Nephron (organoid): ENCODE results near the gene SCAPER.

ENCODE experiments used
- H3K27ac Mint-ChIP-seq, 3 experiments: 2 replicates each; pipeline ENCODE4 v1.8.0; 2020; ENCODE audit warnings: mixed read lengths in 3 of 3, mild to moderate bottlenecking in 2 of 3, moderate library complexity in 1 of 3
- H3K27me3 Mint-ChIP-seq: 2 replicates; pipeline ENCODE4 v1.8.0; 2021; ENCODE audit warnings: low read depth, mild to moderate bottlenecking, moderate library complexity, mixed read lengths
- H3K36me3 Mint-ChIP-seq: 2 replicates; pipeline ENCODE4 v1.8.0; 2020; ENCODE audit warnings: low read depth, mixed read lengths
- H3K4me1 Mint-ChIP-seq: 2 replicates; pipeline ENCODE4 v1.8.0; 2020; ENCODE audit warnings: mixed read lengths
- H3K4me3 Mint-ChIP-seq, 3 experiments: 2 replicates each; pipeline ENCODE4 v1.8.0; 2020; ENCODE audit warnings: mild to moderate bottlenecking in 3 of 3, mixed read lengths in 3 of 3, moderate library complexity in 2 of 3
- H3K9me3 Mint-ChIP-seq: 2 replicates; pipeline ENCODE4 v1.8.0; 2020; ENCODE audit warnings: mixed read lengths
- TF ChIP-seq, protein P1 (sequence below), 3 experiments: fragments of 200-600 bp; sonication (generic); IDR thresholded peaks; one replicate each; pipeline ENCODE4 v1.5.0; 2021; ENCODE audit warnings: antibody characterized with exemption in 3 of 3; ENCODE audit not compliant: unreplicated experiment in 3 of 3

Gene SCAPER

DNA sequence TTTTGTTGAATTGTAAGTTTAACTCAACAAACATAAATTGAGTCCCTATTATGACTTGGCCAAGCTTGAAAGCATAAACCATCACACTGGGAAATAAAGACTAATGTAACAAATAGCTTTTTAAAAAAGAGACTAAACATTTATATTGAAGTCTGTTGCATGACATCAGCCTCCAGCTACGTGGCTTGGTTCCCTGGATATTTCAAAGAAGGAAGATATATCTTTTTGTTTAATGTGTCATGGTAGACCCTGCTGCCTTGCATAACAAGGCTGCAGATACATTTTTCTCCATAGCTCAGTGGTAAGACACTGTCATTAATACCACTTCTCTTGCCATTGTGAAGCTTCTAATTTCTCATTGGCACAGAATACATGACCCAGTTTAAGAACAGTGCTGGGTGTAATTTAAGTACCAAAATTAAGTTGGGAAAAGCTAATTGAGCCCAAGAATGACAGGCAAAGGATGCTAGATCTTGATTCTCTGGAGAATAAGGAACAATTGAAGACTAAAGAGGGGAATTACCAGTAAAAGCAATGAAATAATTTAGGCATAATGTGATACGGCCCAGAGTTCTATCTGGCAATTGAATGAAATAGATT is 40.5 kb upstream of the SCAPER start:
- Mint-ChIP-seq H3K27me3 (no peaks in the 10 kb centered on the region), H3K36me3 (peaks cover 67% of the 10 kb centered on the region), H3K9me3 (no peaks in the 10 kb centered on the region), H3K27ac (no peak overlapping the region), H3K4me3 (no peak overlapping the region), H3K4me1 (peaks cover 4% of the 10 kb centered on the region)
- TF ChIP-seq, protein P1, sequence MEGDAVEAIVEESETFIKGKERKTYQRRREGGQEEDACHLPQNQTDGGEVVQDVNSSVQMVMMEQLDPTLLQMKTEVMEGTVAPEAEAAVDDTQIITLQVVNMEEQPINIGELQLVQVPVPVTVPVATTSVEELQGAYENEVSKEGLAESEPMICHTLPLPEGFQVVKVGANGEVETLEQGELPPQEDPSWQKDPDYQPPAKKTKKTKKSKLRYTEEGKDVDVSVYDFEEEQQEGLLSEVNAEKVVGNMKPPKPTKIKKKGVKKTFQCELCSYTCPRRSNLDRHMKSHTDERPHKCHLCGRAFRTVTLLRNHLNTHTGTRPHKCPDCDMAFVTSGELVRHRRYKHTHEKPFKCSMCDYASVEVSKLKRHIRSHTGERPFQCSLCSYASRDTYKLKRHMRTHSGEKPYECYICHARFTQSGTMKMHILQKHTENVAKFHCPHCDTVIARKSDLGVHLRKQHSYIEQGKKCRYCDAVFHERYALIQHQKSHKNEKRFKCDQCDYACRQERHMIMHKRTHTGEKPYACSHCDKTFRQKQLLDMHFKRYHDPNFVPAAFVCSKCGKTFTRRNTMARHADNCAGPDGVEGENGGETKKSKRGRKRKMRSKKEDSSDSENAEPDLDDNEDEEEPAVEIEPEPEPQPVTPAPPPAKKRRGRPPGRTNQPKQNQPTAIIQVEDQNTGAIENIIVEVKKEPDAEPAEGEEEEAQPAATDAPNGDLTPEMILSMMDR (IDR thresholded peaks at IDR 0.05; ENCODE audit: unreplicated experiment in 3 of 3) = no peak

DNA sequence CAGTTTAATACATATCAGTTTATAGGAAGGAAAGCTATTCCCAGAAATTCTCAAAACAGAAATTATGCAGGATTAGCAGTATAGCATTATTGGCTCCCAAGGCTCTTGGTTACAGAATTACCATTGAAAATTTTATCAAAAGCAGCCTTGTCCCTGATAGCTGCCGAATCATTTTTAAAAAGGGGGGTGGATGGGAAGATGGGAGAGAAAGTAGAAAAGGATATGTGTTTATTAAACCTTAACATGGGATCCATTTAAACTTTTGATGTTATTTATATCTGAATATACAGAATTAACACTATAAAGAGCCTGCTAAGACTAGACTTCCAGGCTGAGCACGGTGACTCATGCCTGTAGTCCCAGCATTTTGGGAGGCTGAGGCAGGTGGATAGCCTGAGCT is 37.2 kb upstream of the SCAPER start:
- no peaks in the 10 kb centered on the region for H3K27me3 Mint-ChIP-seq
- H3K9me3 Mint-ChIP-seq = no peaks in the 10 kb centered on the region
- H3K4me1 Mint-ChIP-seq = peaks cover 4% of the 10 kb centered on the region
- no peak overlapping the region for H3K27ac Mint-ChIP-seq
- TF ChIP-seq, protein P1 (IDR thresholded peaks at IDR 0.05; ENCODE audit: unreplicated experiment in 3 of 3) = no peak
- peaks cover 47% of the 10 kb centered on the region for H3K36me3 Mint-ChIP-seq
- no peak overlapping the region for H3K4me3 Mint-ChIP-seq

DNA sequence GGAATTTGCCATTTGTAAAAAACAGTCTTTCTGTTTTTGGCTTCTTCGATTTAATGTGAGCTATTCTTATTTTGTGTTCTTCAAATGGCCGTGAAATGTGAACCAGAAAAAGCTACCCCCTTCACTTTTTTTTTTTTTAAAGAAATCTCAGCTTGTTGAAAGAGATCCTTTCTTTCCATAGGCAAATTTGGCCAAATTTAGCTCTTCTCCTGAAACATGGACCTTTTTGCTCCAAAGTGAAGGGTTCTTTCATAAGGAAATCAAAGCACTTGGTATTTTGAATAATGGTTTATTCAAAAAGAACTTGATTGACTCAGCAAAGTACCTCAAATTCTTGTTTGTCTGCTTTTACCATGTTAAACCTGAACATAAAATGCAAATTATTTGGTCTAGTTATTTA is 36.5 kb upstream of the SCAPER start:
- H3K27me3 Mint-ChIP-seq = no peaks in the 10 kb centered on the region
- H3K4me1 Mint-ChIP-seq = peaks cover 4% of the 10 kb centered on the region
- no peaks in the 10 kb centered on the region for H3K9me3 Mint-ChIP-seq
- H3K27ac Mint-ChIP-seq = no peak overlapping the region
- TF ChIP-seq, protein P1 (IDR thresholded peaks at IDR 0.05; ENCODE audit: unreplicated experiment in 3 of 3) = no peak
- peaks cover 45% of the 10 kb centered on the region for H3K36me3 Mint-ChIP-seq
- H3K4me3 Mint-ChIP-seq = no peak overlapping the region

DNA sequence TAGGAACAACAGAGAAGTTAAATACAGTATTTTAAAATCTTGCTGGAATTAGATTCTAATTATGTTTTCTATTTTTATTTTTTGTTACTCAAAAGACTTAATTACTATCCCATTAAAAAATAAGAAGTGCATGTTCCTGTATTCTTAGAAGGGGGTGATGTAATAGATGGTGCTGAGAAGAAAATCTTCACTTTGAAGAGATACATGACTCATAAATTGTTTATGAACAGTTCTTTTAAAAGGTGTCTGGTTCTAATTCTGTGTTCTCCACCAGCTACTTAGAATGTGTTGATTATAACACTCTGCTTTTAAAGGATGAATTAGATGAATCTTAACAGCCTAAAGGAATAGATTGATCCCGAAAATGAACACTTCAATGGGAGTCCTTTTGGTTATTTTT is 34.6 kb upstream of the SCAPER start:
- no peaks in the 10 kb centered on the region for H3K9me3 Mint-ChIP-seq
- H3K4me3 Mint-ChIP-seq = no peak overlapping the region
- H3K27me3 Mint-ChIP-seq = no peaks in the 10 kb centered on the region
- TF ChIP-seq, protein P1 (IDR thresholded peaks at IDR 0.05; ENCODE audit: unreplicated experiment in 3 of 3) = no peak
- peaks cover 45% of the 10 kb centered on the region for H3K36me3 Mint-ChIP-seq
- H3K4me1 Mint-ChIP-seq = peaks cover 7% of the 10 kb centered on the region
- no peak overlapping the region for H3K27ac Mint-ChIP-seq

DNA sequence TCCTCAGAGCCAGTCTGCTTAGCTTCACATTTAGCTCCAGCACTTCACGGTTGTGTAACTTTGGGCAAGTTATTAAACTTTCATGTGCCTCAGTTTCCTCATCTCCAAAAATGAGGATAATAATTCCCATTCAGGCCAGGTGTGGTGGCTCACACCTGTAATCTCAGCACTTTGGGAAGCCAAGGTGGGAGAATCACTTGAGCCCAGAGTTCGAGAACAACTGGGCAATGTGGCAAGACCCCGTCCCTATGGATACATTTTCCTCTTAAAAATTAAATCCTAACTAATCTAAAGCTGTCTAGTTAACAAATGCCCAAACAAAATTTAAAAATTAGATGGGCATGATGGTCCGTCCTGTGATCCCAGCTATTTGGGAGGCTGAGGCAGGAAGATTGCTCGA is 33.6 kb upstream of the SCAPER start:
- Mint-ChIP-seq H3K27me3 (no peaks in the 10 kb centered on the region), H3K4me1 (peaks cover 8% of the 10 kb centered on the region), H3K36me3 (peaks cover 41% of the 10 kb centered on the region), H3K27ac (no peak overlapping the region), H3K4me3 (no peak overlapping the region), H3K9me3 (no peaks in the 10 kb centered on the region)
- TF ChIP-seq, protein P1 (IDR thresholded peaks at IDR 0.05; ENCODE audit: unreplicated experiment in 3 of 3) = no peak

DNA sequence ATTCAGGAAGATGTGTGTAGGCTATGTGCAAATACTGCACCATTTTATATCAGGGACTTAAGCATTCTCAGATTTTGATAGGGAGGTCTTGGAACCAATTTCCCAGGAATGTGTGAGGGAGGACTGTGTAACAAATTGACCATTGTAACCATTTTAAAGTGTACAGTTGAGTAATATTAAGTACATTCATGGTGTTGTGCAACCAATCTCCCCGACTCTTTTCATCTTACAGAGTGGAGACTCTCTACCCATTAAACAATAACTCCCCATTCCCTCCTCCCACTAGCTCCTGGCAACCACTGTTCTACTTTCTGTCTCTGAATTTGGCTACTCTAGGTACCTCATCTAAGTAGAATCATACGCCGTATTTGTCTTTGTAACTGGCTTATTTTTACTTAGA is 31.5 kb upstream of the SCAPER start:
- Mint-ChIP-seq H3K4me1 (peaks cover 26% of the 10 kb centered on the region), H3K27ac (no peak overlapping the region), H3K4me3 (no peak overlapping the region), H3K27me3 (no peaks in the 10 kb centered on the region), H3K9me3 (no peaks in the 10 kb centered on the region), H3K36me3 (peaks cover 36% of the 10 kb centered on the region)
- TF ChIP-seq, protein P1 (IDR thresholded peaks at IDR 0.05; ENCODE audit: unreplicated experiment in 3 of 3) = no peak
